PC-3 (cell line): Measurements from ENCODE around the gene COL1A1.

Experiments
- CTCF ChIP-seq: fragments of 300-600 bp; sonication (generic); conservative IDR thresholded peaks from 2 replicates; pipeline ENCODE4 v1.5.1; 2017; ENCODE audit warnings: antibody characterized with exemption, low read depth, mild to moderate bottlenecking, low read length
- EZH2 ChIP-seq: fragments of 300-600 bp; sonication (generic); IDR thresholded peaks from one replicate; pipeline ENCODE4 v1.6.1; 2017; ENCODE audit warnings: antibody characterized with exemption, mild to moderate bottlenecking, low read length; ENCODE audit not compliant: unreplicated experiment

- TF ChIP-seq CTCF (no peak), EZH2 (no peak)
Measured at GRCh38 chr17:50188921-50189549, 12.4 kb downstream of the COL1A1 start.
